Activated T-cell treated with anti-CD3 and anti-CD28 coated beads, Interleukin-2, amount 50 U/mL, for 72 hours (primary cell): ENCODE data around the gene ARHGAP15. TPM values are rescaled to one million over a fixed set of nuclear protein-coding genes. Genes with fewer than 3 reads are reported as not detected.

ENCODE experiments used
- ATAC-seq, 2 donors: fragments of 150-1000 bp; cut with Tn5 transposase; replicated peaks in 1 of 2; 2 replicates each; pipeline ENCODE4 v1.10.0; 2021; ENCODE audit warnings: moderate library complexity in 2 of 2, mild to moderate bottlenecking in 1 of 2
- DNase-seq, 2 donors: peaks; one replicate each; pipeline ENCODE4 v3.0.0; 2021 to 2022; ENCODE audit warnings: mixed read lengths in 1 of 2
- H3K27ac Mint-ChIP-seq: one replicate; pipeline ENCODE4 v1.8.0; 2022; ENCODE audit warnings: mild to moderate bottlenecking, moderate library complexity, mixed read lengths
- H3K27me3 Mint-ChIP-seq: one replicate; pipeline ENCODE4 v1.8.0; 2022; ENCODE audit warnings: low read depth, mixed read lengths
- H3K36me3 Mint-ChIP-seq, 2 donors: one replicate each; pipeline ENCODE4 v1.8.0; 2022; ENCODE audit warnings: mixed read lengths in 2 of 2, mild to moderate bottlenecking in 1 of 2; ENCODE audit not compliant: insufficient read depth in 2 of 2
- H3K4me1 Mint-ChIP-seq: one replicate; pipeline ENCODE4 v1.8.0; 2022; ENCODE audit warnings: low read depth, mixed read lengths
- H3K4me3 Mint-ChIP-seq, 2 donors: one replicate each; pipeline ENCODE4 v1.8.0; 2022; ENCODE audit warnings: mild to moderate bottlenecking in 2 of 2, mixed read lengths in 2 of 2, moderate library complexity in 2 of 2
- H3K9me3 Mint-ChIP-seq, 2 donors: one replicate each; pipeline ENCODE4 v1.8.0; 2022; ENCODE audit warnings: mixed read lengths in 2 of 2
- total RNA-seq, 2 donors: library from RNA; stranded (reverse); gene quantifications; one replicate each; pipeline ENCODE4 v1.2.3, GENCODE V29; 2022

ARHGAP15 gene
- total RNA-seq, 2 donors from 2014 or later, result 94.6 to 111 TPM

DNA sequence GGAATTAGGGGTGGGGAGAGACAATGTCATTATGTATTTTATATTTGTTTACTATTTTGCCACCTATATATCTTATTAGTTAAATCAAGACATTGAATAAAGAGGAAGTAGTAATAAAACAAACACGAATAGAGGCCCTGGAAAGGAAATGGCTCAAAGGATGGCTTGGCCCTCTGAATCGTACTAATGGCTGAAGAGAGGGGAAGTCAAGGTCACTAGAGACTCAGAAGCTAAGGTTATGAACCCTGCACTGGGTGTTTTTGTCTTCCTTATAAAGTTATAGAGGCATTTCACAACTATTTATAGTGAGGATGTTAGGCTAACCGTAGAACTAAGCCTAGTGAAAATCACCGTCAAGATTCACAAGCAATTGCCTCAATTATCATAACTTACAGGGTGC, 685.9 kb downstream of the ARHGAP15 start:
- Mint-ChIP-seq H3K36me3 (no peaks in the 10 kb centered on the region), H3K4me3 (no peak overlapping the region), H3K27me3 (peaks cover 2% of the 10 kb centered on the region), H3K27ac (no peak overlapping the region), H3K4me1 (no peaks in the 10 kb centered on the region), H3K9me3 (peaks cover 2 to 3% of the 10 kb centered on the region in 2 donors)
- DNase-seq (no peak), ATAC-seq (no peak)

DNA sequence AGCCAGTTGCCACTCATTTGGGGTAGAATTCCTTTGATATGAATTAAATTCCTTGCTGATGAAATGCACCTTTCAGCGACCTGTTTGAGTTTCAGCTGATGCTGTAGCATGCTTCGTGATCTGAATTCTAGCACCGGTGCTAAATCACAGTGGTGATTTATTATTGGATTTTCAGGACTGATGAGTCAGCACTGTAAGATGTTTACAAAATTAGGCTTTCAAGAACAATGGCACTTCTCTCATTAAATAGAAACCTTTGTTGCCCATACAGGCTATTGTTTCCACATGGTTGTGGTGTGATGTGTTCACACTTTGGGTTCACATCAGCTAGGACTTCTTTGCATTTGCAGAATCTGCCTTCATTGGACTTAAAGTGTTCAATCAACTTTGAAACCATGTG, 687.7 kb downstream of the ARHGAP15 start:
- ATAC-seq (no peak), DNase-seq (no peak)
- peaks cover 7% of the 10 kb centered on the region for H3K27me3 Mint-ChIP-seq
- H3K4me1 Mint-ChIP-seq, result no peaks in the 10 kb centered on the region
- H3K36me3 Mint-ChIP-seq, result no peaks in the 10 kb centered on the region
- no peak overlapping the region for H3K27ac Mint-ChIP-seq
- peaks cover 0 to 1% of the 10 kb centered on the region in 2 donors for H3K9me3 Mint-ChIP-seq
- H3K4me3 Mint-ChIP-seq, result no peak overlapping the region
